A549 (cell line): ENCODE measurements around the gene DSCAML1. TPM values are rescaled to one million over a fixed set of nuclear protein-coding genes. Genes with fewer than 3 reads are reported as not detected.

ENCODE experiments used
- ATAC-seq, 2 experiments: fragments of 200-7000 bp in 1 of 2; fragments of >200 bp in 1 of 2; cut with Nextera tagmentation in 1 of 2; cut with Tn5 transposase in 1 of 2; 3 replicates each; pipeline versions ENCODE4 v1.8.0 to v1.9.1; 2018 to 2020; ENCODE audit warnings: mild to moderate bottlenecking in 1 of 2, moderate library complexity in 1 of 2
- CTCF ChIA-PET: fragments of 300-600 bp; sonication (Branson Sonifier 250); formaldehyde crosslinking; extraction: SDS; loops from one replicate; lab custom pipeline; 2021; ENCODE audit warnings: antibody characterized with exemption, inconsistent platforms; lab: Yijun Ruan, JAX
- POLR2A ChIA-PET: fragments of 350-600 bp; formaldehyde crosslinking; extraction: SDS; loops from one replicate; lab custom pipeline; 2021; ENCODE audit warnings: antibody characterized with exemption, inconsistent platforms; lab: Yijun Ruan, JAX
- DNase-seq, 2 experiments: peaks; one replicate each; pipeline versions ENCODE4 v3.0.0 to v3.0.0-alpha.2; 2011 to 2016; ENCODE audit warnings: low read depth in 1 of 2, low spot score in 1 of 2
- FAIRE-seq: peaks from 2 replicates; lab custom pipeline; 2011; peaks lifted over from hg19 to GRCh38; lab: Jason Lieb, UNC
- H3K27ac ChIP-seq, 2 experiments: fragments of >200 bp; sonication (Bioruptor Twin); formaldehyde crosslinking; 3 replicates each; pipeline ENCODE4 v1.5.1; 2016 to 2017
- H3K4me1 ChIP-seq: fragments of >200 bp; sonication (Bioruptor Twin); formaldehyde crosslinking; 3 replicates; pipeline ENCODE4 v1.6.1; 2016
- H3K4me2 ChIP-seq: fragments of >200 bp; sonication (Bioruptor Twin); formaldehyde crosslinking; 3 replicates; pipeline ENCODE4 v1.6.1; 2016
- H3K4me3 ChIP-seq: fragments of >200 bp; sonication (Bioruptor Twin); formaldehyde crosslinking; 3 replicates; pipeline ENCODE4 v1.5.1; 2016
- H3K9me3 ChIP-seq: fragments of >200 bp; sonication (Bioruptor Twin); formaldehyde crosslinking; 3 replicates; pipeline ENCODE4 v1.6.1; 2016
- ATOH8 ChIP-seq: fragments of 250-450 bp; sonication (Bioruptor Pico); IDR thresholded peaks from 2 replicates; pipeline ENCODE4 v1.5.0; 2020; ENCODE audit warnings: low read depth, mild to moderate bottlenecking, moderate library complexity
- CBX2 ChIP-seq: fragments of 200-600 bp; sonication (generic); IDR thresholded peaks from 2 replicates; pipeline ENCODE4 v1.6.1; 2016; ENCODE audit warnings: low read depth, mild to moderate bottlenecking, borderline replicate concordance
- CEBPB ChIP-seq, 2 experiments: fragments of >200 bp in 1 of 2; sonication (Bioruptor Twin) in 1 of 2; formaldehyde crosslinking in 1 of 2; IDR thresholded peaks; 2 replicates each; pipeline ENCODE4 v1.6.1; 2012 to 2016
- CHD2 ChIP-seq: fragments of 150-350 bp; IDR thresholded peaks from 2 replicates; pipeline ENCODE4 v1.6.1; 2014; ENCODE audit warnings: low read length; ENCODE audit not compliant: partially characterized antibody
- CTCF ChIP-seq: fragments of >200 bp; sonication (Bioruptor Twin); formaldehyde crosslinking; IDR thresholded peaks from 3 replicates; pipeline ENCODE4 v1.5.1; 2016
- EHMT2 ChIP-seq: fragments of 200-600 bp; sonication (generic); IDR thresholded peaks from 2 replicates; pipeline ENCODE4 v1.6.1; 2016; ENCODE audit warnings: antibody characterized with exemption, low read depth, mild to moderate bottlenecking, moderate library complexity
- EP300 ChIP-seq, 2 experiments: fragments of >200 bp; sonication (Bioruptor Twin); formaldehyde crosslinking; IDR thresholded peaks; 2 replicates in 1 of 2; 3 replicates in 1 of 2; pipeline ENCODE4 v1.6.1; 2016 to 2017
- FOSL2 ChIP-seq, 2 experiments: fragments of 450-650 bp in 1 of 2; fragments of >200 bp in 1 of 2; sonication (Bioruptor Twin) in 1 of 2; formaldehyde crosslinking; IDR thresholded peaks; 2 replicates each; pipeline versions ENCODE4 v1.5.0 to v1.6.1; 2016 to 2020; ENCODE audit warnings: mild to moderate bottlenecking in 1 of 2, moderate library complexity in 1 of 2
- HDAC2 ChIP-seq: fragments of 200-600 bp; sonication (generic); IDR thresholded peaks from 2 replicates; pipeline ENCODE4 v1.6.1; 2016
- HOXB13 ChIP-seq: fragments of 250-450 bp; sonication (Bioruptor Pico); IDR thresholded peaks from 2 replicates; pipeline ENCODE4 v1.5.0; 2020; ENCODE audit warnings: low read depth, mild to moderate bottlenecking, moderate library complexity
- KDM5A ChIP-seq: fragments of 200-600 bp; sonication (generic); IDR thresholded peaks from 2 replicates; pipeline ENCODE4 v1.6.1; 2016; ENCODE audit warnings: antibody characterized with exemption, mild to moderate bottlenecking
- NFE2L2 ChIP-seq: fragments of 150-350 bp; conservative IDR thresholded peaks from 2 replicates; pipeline ENCODE4 v1.6.1; 2014; ENCODE audit warnings: low read length
- RAD21 ChIP-seq, 2 experiments: fragments of >200 bp in 1 of 2; sonication (Bioruptor Twin) in 1 of 2; formaldehyde crosslinking in 1 of 2; IDR thresholded peaks in 1 of 2; conservative IDR thresholded peaks in 1 of 2; 2 replicates in 1 of 2; 3 replicates in 1 of 2; pipeline ENCODE4 v1.6.1; 2012 to 2018; ENCODE audit warnings: inconsistent platforms in 1 of 2
- RARB ChIP-seq: fragments of 250-450 bp; sonication (Bioruptor Pico); IDR thresholded peaks from 2 replicates; pipeline ENCODE4 v1.8.0; 2021; ENCODE audit warnings: mild to moderate bottlenecking, moderate library complexity
- RFX5 ChIP-seq: fragments of 450-650 bp; IDR thresholded peaks from 2 replicates; pipeline ENCODE4 v1.7.1; 2014; ENCODE audit warnings: antibody characterized with exemption, mild to moderate bottlenecking, moderate library complexity
- ZNF302 ChIP-seq: fragments of 250-450 bp; sonication (Bioruptor Pico); IDR thresholded peaks from 2 replicates; pipeline ENCODE4 v1.9.0; 2021; ENCODE audit warnings: inconsistent platforms, mild to moderate bottlenecking, moderate library complexity
- WGBS: methylation state at CpG from one replicate; pipeline ENCODE4 v1.1.6; 2017; ENCODE audit errors: missing lambda C conversion rate; 5-methylcytosine and 5-hydroxymethylcytosine counted together
- polyA plus RNA-seq, 4 experiments: library from polyadenylated mRNA; depleted of rRNA in 3 of 4; stranded (reverse); fragments of >200 nt; fragmentation: RNase III in 1 of 4; extraction: RNeasy Plus Mini Kit Qiagen cat#74134 plus additional on column Dnase treatment in 1 of 4; gene quantifications; 2 replicates in 3 of 4; 3 replicates in 1 of 4; pipeline ENCODE4 v1.2.3, GENCODE V29; 2011 to 2017
- TF ChIP-seq, protein P1 (sequence below): fragments of 450-650 bp; IDR thresholded peaks from 2 replicates; pipeline ENCODE4 v1.6.1; 2014; ENCODE audit warnings: antibody characterized with exemption
- TF ChIP-seq, protein P2 (sequence below): fragments of 250-450 bp; sonication (Bioruptor Pico); IDR thresholded peaks from 2 replicates; pipeline ENCODE4 v1.5.0; 2021; ENCODE audit warnings: mild to moderate bottlenecking, moderate library complexity, borderline replicate concordance
- TF ChIP-seq, protein P3 (sequence below): fragments of 150-350 bp; IDR thresholded peaks from 2 replicates; pipeline ENCODE4 v1.6.1; 2014; ENCODE audit warnings: low read depth, mild to moderate bottlenecking, low read length

The DSCAML1 gene
- polyA plus RNA-seq, 2 of the 4 experiments (the other 2 are of a cell fraction), result 0.12 to 0.31 TPM

- ATAC-seq, result no peak
- TF ChIP-seq ZNF302 (CRISPR knock-in tag) (no peak), CTCF (no peak), EP300 (IDR thresholded peaks at IDR 0.05) (no peak), FOSL2 (IDR thresholded peaks at IDR 0.05) (no peak), FOSL2 (CRISPR knock-in tag; IDR thresholded peaks at IDR 0.05) (no peak), RARB (no peak), CHD2 (no peak), KDM5A (no peak), HDAC2 (no peak)
- TF ChIP-seq, all 56 proteins: peak for 0
- H3K4me2 ChIP-seq, result no peak overlapping the region
- WGBS, result 51% methylated on average over 2 of the region's 2 CpGs
- ChIA-PET POLR2A (no interaction called here), CTCF (interaction anchor here (1.6 kb wide), 1 partner anchor 44 kb away, joined by 3 read pairs; no protein-coding TSS in a partner anchor)
- no peaks in the 10 kb centered on the region for H3K9me3 ChIP-seq
- no peak overlapping the region for H3K4me3 ChIP-seq
- FAIRE-seq, result no peak
- H3K27ac ChIP-seq, result no peak overlapping the region
- no peak for DNase-seq
- H3K4me1 ChIP-seq, result no peaks in the 10 kb centered on the region
Measured at GRCh38 chr11:117470576-117470975, 326.4 kb downstream of the DSCAML1 start.

DNA sequence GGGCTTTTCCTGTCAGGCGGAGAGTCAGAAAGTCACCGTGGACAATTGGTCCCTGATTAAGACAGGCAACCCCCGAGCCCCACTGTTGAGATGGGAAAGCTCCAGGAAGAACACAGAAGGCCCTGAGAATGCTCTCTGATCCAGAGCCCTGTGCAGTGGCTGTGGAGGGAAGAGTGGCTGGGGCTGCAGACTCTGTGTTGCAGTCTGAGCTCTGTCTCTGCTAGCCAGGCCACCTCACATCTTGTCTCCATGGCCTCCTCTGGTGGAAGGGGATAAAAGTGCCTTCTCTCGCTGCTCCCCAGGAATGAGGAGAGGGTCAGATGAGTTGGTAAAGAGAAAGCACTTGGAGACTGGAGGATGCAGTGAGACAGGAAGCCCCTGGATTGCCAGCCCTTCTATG lies 328.1 kb downstream of the DSCAML1 start:
- H3K4me2 ChIP-seq, result no peak overlapping the region
- POLR2A ChIA-PET, result no interaction called here
- FAIRE-seq, result no peak
- H3K9me3 ChIP-seq, result no peaks in the 10 kb centered on the region
- H3K27ac ChIP-seq, result no peak overlapping the region
- TF ChIP-seq ATOH8, result no peak
- TF ChIP-seq EHMT2, result no peak
- no peak for TF ChIP-seq CBX2
- no peak for TF ChIP-seq HOXB13 (CRISPR knock-in tag)
- TF ChIP-seq CEBPB (IDR thresholded peaks at IDR 0.05), result no peak
- TF ChIP-seq, protein P1, sequence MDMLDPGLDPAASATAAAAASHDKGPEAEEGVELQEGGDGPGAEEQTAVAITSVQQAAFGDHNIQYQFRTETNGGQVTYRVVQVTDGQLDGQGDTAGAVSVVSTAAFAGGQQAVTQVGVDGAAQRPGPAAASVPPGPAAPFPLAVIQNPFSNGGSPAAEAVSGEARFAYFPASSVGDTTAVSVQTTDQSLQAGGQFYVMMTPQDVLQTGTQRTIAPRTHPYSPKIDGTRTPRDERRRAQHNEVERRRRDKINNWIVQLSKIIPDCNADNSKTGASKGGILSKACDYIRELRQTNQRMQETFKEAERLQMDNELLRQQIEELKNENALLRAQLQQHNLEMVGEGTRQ, result no peak
- no peak for TF ChIP-seq NFE2L2
- TF ChIP-seq, protein P2, sequence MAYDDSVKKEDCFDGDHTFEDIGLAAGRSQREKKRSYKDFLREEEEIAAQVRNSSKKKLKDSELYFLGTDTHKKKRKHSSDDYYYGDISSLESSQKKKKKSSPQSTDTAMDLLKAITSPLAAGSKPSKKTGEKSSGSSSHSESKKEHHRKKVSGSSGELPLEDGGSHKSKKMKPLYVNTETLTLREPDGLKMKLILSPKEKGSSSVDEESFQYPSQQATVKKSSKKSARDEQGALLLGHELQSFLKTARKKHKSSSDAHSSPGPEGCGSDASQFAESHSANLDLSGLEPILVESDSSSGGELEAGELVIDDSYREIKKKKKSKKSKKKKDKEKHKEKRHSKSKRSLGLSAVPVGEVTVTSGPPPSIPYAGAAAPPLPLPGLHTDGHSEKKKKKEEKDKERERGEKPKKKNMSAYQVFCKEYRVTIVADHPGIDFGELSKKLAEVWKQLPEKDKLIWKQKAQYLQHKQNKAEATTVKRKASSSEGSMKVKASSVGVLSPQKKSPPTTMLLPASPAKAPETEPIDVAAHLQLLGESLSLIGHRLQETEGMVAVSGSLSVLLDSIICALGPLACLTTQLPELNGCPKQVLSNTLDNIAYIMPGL (CRISPR knock-in tag), result no peak
- TF ChIP-seq, protein P3, sequence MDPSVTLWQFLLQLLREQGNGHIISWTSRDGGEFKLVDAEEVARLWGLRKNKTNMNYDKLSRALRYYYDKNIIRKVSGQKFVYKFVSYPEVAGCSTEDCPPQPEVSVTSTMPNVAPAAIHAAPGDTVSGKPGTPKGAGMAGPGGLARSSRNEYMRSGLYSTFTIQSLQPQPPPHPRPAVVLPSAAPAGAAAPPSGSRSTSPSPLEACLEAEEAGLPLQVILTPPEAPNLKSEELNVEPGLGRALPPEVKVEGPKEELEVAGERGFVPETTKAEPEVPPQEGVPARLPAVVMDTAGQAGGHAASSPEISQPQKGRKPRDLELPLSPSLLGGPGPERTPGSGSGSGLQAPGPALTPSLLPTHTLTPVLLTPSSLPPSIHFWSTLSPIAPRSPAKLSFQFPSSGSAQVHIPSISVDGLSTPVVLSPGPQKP, result no peak
- TF ChIP-seq RAD21 (conservative IDR thresholded peaks at IDR 0.05 in 1 of 2, IDR thresholded peaks at IDR 0.05 in 1 of 2), result no peak
- TF ChIP-seq RFX5, result no peak
- TF ChIP-seq, all 56 proteins: peak for 0
- Histone ChIP-seq H3K4me1 (no peaks in the 10 kb centered on the region), H3K4me3 (no peak overlapping the region)
- ATAC-seq (peak in 1 of 2 experiments; percentile 51; a peak in 3 of 6 replicates), DNase-seq (peak in 1 of 2 experiments; percentile 7)
- CTCF ChIA-PET, result interaction anchor here (1.1 kb wide), 1 partner anchor 18 kb away, joined by 3 read pairs; no protein-coding TSS in a partner anchor
- 85% methylated on average over 1 of the region's 4 CpGs for WGBS
